Neural progenitor cell (in vitro differentiated cells): ENCODE data around the gene SURF4. TPM values are rescaled to one million over a fixed set of nuclear protein-coding genes. Genes with fewer than 3 reads are reported as not detected.

Experiments
- DNase-seq: peaks from one replicate; pipeline ENCODE4 v3.0.0-alpha.2; 2016; ENCODE audit warnings: low spot score
- H2AFZ ChIP-seq: fragments of 200-600 bp; sonication (generic); replicated peaks from 2 replicates; pipeline ENCODE4 v1.6.1; 2016; ENCODE audit warnings: antibody characterized with exemption
- H3F3A ChIP-seq: fragments of 200-600 bp; sonication (generic); 2 replicates; pipeline ENCODE4 v1.6.1; 2016; ENCODE audit warnings: antibody characterized with exemption, low read depth
- H3K27ac ChIP-seq: fragments of 200-600 bp; sonication (generic); 2 replicates; pipeline ENCODE4 v1.5.1; 2016; ENCODE audit warnings: mild to moderate bottlenecking
- H3K27me3 ChIP-seq: fragments of 200-600 bp; sonication (generic); 2 replicates; pipeline ENCODE4 v1.6.1; 2016; ENCODE audit warnings: mild to moderate bottlenecking, moderate library complexity
- H3K36me3 ChIP-seq: fragments of 200-600 bp; sonication (generic); 2 replicates; pipeline ENCODE4 v1.5.1; 2016
- H3K4me1 ChIP-seq: fragments of 200-600 bp; sonication (generic); 2 replicates; pipeline ENCODE4 v1.6.1; 2016; ENCODE audit warnings: mixed run types
- H3K4me2 ChIP-seq: fragments of 200-600 bp; sonication (generic); 2 replicates; pipeline ENCODE4 v1.6.1; 2016
- H3K4me3 ChIP-seq: fragments of 200-600 bp; sonication (generic); 2 replicates; pipeline ENCODE4 v1.5.1; 2016
- H3K79me2 ChIP-seq: fragments of 200-600 bp; sonication (generic); 2 replicates; pipeline ENCODE4 v1.6.1; 2016; ENCODE audit warnings: low read depth
- H3K9ac ChIP-seq: fragments of 200-600 bp; sonication (generic); 2 replicates; pipeline ENCODE4 v1.6.1; 2016
- H3K9me3 ChIP-seq: fragments of 200-600 bp; sonication (generic); 2 replicates; pipeline ENCODE4 v1.5.1; 2016; ENCODE audit warnings: low read depth
- H4K20me1 ChIP-seq: fragments of 200-600 bp; sonication (generic); 2 replicates; pipeline ENCODE4 v1.6.1; 2016; ENCODE audit warnings: low read depth
- H3K27ac Mint-ChIP-seq: 3 replicates; pipeline ENCODE4 v1.8.0; 2021; ENCODE audit warnings: mixed read lengths
- H3K27me3 Mint-ChIP-seq: 2 replicates; pipeline ENCODE4 v1.8.0; 2022; ENCODE audit warnings: low read depth, mild to moderate bottlenecking, inconsistent platforms, moderate library complexity, mixed read lengths; ENCODE audit not compliant: insufficient read depth
- H3K36me3 Mint-ChIP-seq: 3 replicates; pipeline ENCODE4 v1.8.0; 2021; ENCODE audit warnings: mixed read lengths
- H3K4me1 Mint-ChIP-seq: 3 replicates; pipeline ENCODE4 v1.8.0; 2021; ENCODE audit warnings: mixed read lengths
- H3K4me3 Mint-ChIP-seq: 3 replicates; pipeline ENCODE4 v1.8.0; 2021; ENCODE audit warnings: mild to moderate bottlenecking, moderate library complexity, mixed read lengths
- H3K9me3 Mint-ChIP-seq: 3 replicates; pipeline ENCODE4 v1.8.0; 2020; ENCODE audit warnings: mixed read lengths
- CTCF ChIP-seq: fragments of 200-600 bp; sonication (generic); IDR thresholded peaks from 2 replicates; pipeline ENCODE4 v1.5.1; 2017; ENCODE audit warnings: antibody characterized with exemption, mild to moderate bottlenecking
- EZH2 ChIP-seq: fragments of 200-600 bp; sonication (generic); IDR thresholded peaks from 2 replicates; pipeline ENCODE4 v1.6.1; 2017; ENCODE audit warnings: antibody characterized with exemption, mild to moderate bottlenecking, moderate library complexity
- EZH2phosphoT487 ChIP-seq: fragments of 200-600 bp; sonication (generic); IDR thresholded peaks from 2 replicates; pipeline ENCODE4 v1.6.1; 2017; ENCODE audit warnings: antibody characterized with exemption
- total RNA-seq: library from RNA; depleted of rRNA; stranded (reverse); fragments of >200 nt; gene quantifications from 2 replicates; pipeline ENCODE4 v1.2.3, GENCODE V29; 2015; ENCODE audit warnings: low replicate concordance

Gene SURF4
- total RNA-seq, 1 donor from 2014 or later: 102 TPM

- H2AFZ ChIP-seq: no peak overlapping the region
- H3K27ac Mint-ChIP-seq: no peak overlapping the region
- no peak overlapping the region for H3K9ac ChIP-seq
- H3K4me1 ChIP-seq: no peaks in the 10 kb centered on the region
- no peaks in the 10 kb centered on the region for H3K36me3 ChIP-seq
- H3K27ac ChIP-seq: no peak overlapping the region
- TF ChIP-seq CTCF: no peak
- TF ChIP-seq EZH2: no peak
- no peak for TF ChIP-seq EZH2phosphoT487
- H3K4me3 Mint-ChIP-seq: no peak overlapping the region
- H3K36me3 Mint-ChIP-seq: peaks cover 2% of the 10 kb centered on the region
- H4K20me1 ChIP-seq: no peaks in the 10 kb centered on the region
- peaks cover 7% of the 10 kb centered on the region for H3K9me3 Mint-ChIP-seq
- peaks cover 7% of the 10 kb centered on the region for H3K4me1 Mint-ChIP-seq
- H3K4me3 ChIP-seq: no peak overlapping the region
- H3K4me2 ChIP-seq: no peak overlapping the region
- peaks cover 5% of the 10 kb centered on the region for H3K27me3 Mint-ChIP-seq
- peaks cover 9% of the 10 kb centered on the region for H3K27me3 ChIP-seq
- no peak for DNase-seq
- H3K79me2 ChIP-seq: no peaks in the 10 kb centered on the region
- no peaks in the 10 kb centered on the region for H3K9me3 ChIP-seq
- H3F3A ChIP-seq: no peaks in the 10 kb centered on the region
Measured at GRCh38 chr9:133390713-133391112, 14.9 kb upstream of the SURF4 start.

GRCh38 chr9:133389562-133389961 lies 13.7 kb upstream of the SURF4 start:
- Histone ChIP-seq H3F3A (no peaks in the 10 kb centered on the region), H3K4me1 (no peaks in the 10 kb centered on the region), H3K4me2 (no peak overlapping the region), H3K36me3 (no peaks in the 10 kb centered on the region), H3K9me3 (no peaks in the 10 kb centered on the region), H3K27me3 (peaks cover 6% of the 10 kb centered on the region), H3K4me3 (no peak overlapping the region), H2AFZ (no peak overlapping the region), H3K27ac (no peak overlapping the region), H3K9ac (no peak overlapping the region), H3K79me2 (no peaks in the 10 kb centered on the region), H4K20me1 (no peaks in the 10 kb centered on the region)
- Mint-ChIP-seq H3K9me3 (peaks cover 7% of the 10 kb centered on the region), H3K36me3 (peaks cover 2% of the 10 kb centered on the region), H3K27me3 (peaks cover 2% of the 10 kb centered on the region), H3K4me1 (peaks cover 2% of the 10 kb centered on the region), H3K27ac (no peak overlapping the region), H3K4me3 (no peak overlapping the region)
- no peak for DNase-seq
- TF ChIP-seq EZH2phosphoT487 (no peak), EZH2 (no peak), CTCF (no peak)

GRCh38 chr9:133389025-133389557 lies 13.2 kb upstream of the SURF4 start:
- no peak overlapping the region for H2AFZ ChIP-seq
- H3K27ac ChIP-seq: no peak overlapping the region
- no peak overlapping the region for H3K9ac ChIP-seq
- Mint-ChIP-seq H3K4me1 (peaks cover 2% of the 10 kb centered on the region), H3K27ac (no peak overlapping the region), H3K9me3 (peaks cover 7% of the 10 kb centered on the region), H3K27me3 (peaks cover 2% of the 10 kb centered on the region), H3K4me3 (no peak overlapping the region), H3K36me3 (peaks cover 2% of the 10 kb centered on the region)
- TF ChIP-seq CTCF: no peak
- no peak for TF ChIP-seq EZH2
- TF ChIP-seq EZH2phosphoT487: no peak
- H3K4me1 ChIP-seq: no peaks in the 10 kb centered on the region
- H3K27me3 ChIP-seq: peaks cover 2% of the 10 kb centered on the region
- no peaks in the 10 kb centered on the region for H4K20me1 ChIP-seq
- no peak overlapping the region for H3K4me3 ChIP-seq
- DNase-seq: no peak
- H3K79me2 ChIP-seq: no peaks in the 10 kb centered on the region
- no peaks in the 10 kb centered on the region for H3K9me3 ChIP-seq
- no peak overlapping the region for H3K4me2 ChIP-seq
- no peaks in the 10 kb centered on the region for H3F3A ChIP-seq
- no peaks in the 10 kb centered on the region for H3K36me3 ChIP-seq
